DOHH2 (cell line): ENCODE measurements around the gene HYAL1.
"Not testable (repeated sequence)": the region's sequence is repeated elsewhere in the genome, so short reads cannot be mapped to it uniquely, and the experiment has no call there.

Source experiments
- H3F3A ChIP-seq: fragments of 200-600 bp; sonication (generic), shearing (Covaris generic); 2 replicates; pipeline ENCODE4 v1.6.0; 2016; ENCODE audit warnings: antibody characterized with exemption, mild to moderate bottlenecking; ENCODE audit not compliant: control insufficient read depth, insufficient read depth
- H3K27ac ChIP-seq: fragments of 200-600 bp; sonication (generic); 2 replicates; pipeline ENCODE4 v1.5.1; 2014; ENCODE audit warnings: low read depth, mild to moderate bottlenecking, low read length, moderate library complexity
- H3K27me3 ChIP-seq: fragments of 200-600 bp; sonication (generic); 2 replicates; pipeline ENCODE4 v1.6.1; 2014; ENCODE audit warnings: mild to moderate bottlenecking, low read length, mixed read lengths; ENCODE audit not compliant: control insufficient read depth
- H3K36me3 ChIP-seq: fragments of 200-600 bp; sonication (generic); 2 replicates; pipeline ENCODE4 v1.6.1; 2014; ENCODE audit warnings: mild to moderate bottlenecking, low read length, moderate library complexity, mixed read lengths; ENCODE audit not compliant: control insufficient read depth
- H3K4me1 ChIP-seq: fragments of 200-600 bp; sonication (generic); 2 replicates; pipeline ENCODE4 v1.6.1; 2014; ENCODE audit warnings: mild to moderate bottlenecking, low read length, mixed read lengths; ENCODE audit not compliant: control insufficient read depth
- H3K4me2 ChIP-seq: fragments of 200-600 bp; sonication (generic); 2 replicates; pipeline ENCODE4 v1.6.0; 2014; ENCODE audit warnings: mild to moderate bottlenecking, low read length, moderate library complexity
- H3K4me3 ChIP-seq: fragments of 200-600 bp; sonication (generic); 2 replicates; pipeline ENCODE4 v1.5.1; 2014; ENCODE audit warnings: mild to moderate bottlenecking, low read length, mixed read lengths
- H3K79me2 ChIP-seq: fragments of 200-600 bp; sonication (generic); 2 replicates; pipeline ENCODE4 v1.6.1; 2014; ENCODE audit warnings: mild to moderate bottlenecking, low read length, mixed read lengths; ENCODE audit not compliant: control insufficient read depth
- H3K9me2 ChIP-seq: fragments of 200-600 bp; sonication (generic); replicated peaks from 2 replicates; pipeline ENCODE4 v1.6.1; 2014; ENCODE audit warnings: mild to moderate bottlenecking, low read length, mixed read lengths; ENCODE audit not compliant: control insufficient read depth
- H3K9me3 ChIP-seq: fragments of 200-600 bp; sonication (generic); 2 replicates; pipeline ENCODE4 v1.6.1; 2014; ENCODE audit warnings: antibody characterized with exemption, low read length, mixed read lengths; ENCODE audit not compliant: control insufficient read depth, insufficient read depth
- H4K20me1 ChIP-seq: fragments of 200-600 bp; sonication (generic); 2 replicates; pipeline ENCODE4 v1.6.0; 2014; ENCODE audit warnings: low read depth, mild to moderate bottlenecking, antibody characterized with exemption, low read length, moderate library complexity; ENCODE audit not compliant: control insufficient read depth, insufficient read depth
- CTCF ChIP-seq: fragments of 200-600 bp; sonication (generic); IDR thresholded peaks from one replicate; pipeline ENCODE4 v1.5.1; 2014; ENCODE audit warnings: antibody characterized with exemption, mild to moderate bottlenecking, low read depth, low read length; ENCODE audit not compliant: poor library complexity, severe bottlenecking
- EZH2phosphoT487 ChIP-seq: fragments of 200-600 bp; sonication (generic); IDR thresholded peaks from 2 replicates; pipeline ENCODE4 v1.6.1; 2017; ENCODE audit warnings: borderline replicate concordance, mild to moderate bottlenecking, antibody characterized with exemption, low read length, moderate library complexity, mixed read lengths

The HYAL1 gene

GRCh38 chr3:50263478-50264382 is 39.6 kb downstream of the HYAL1 start:
- no peaks in the 10 kb centered on the region for H3F3A ChIP-seq
- TF ChIP-seq EZH2phosphoT487 (no peak), CTCF (no peak)
- peaks cover 27% of the 10 kb centered on the region for H3K27me3 ChIP-seq
- no peaks in the 10 kb centered on the region for H3K79me2 ChIP-seq
- no peaks in the 10 kb centered on the region for H3K9me2 ChIP-seq
- no peak overlapping the region for H3K4me3 ChIP-seq
- no peaks in the 10 kb centered on the region for H3K9me3 ChIP-seq
- H3K4me2 ChIP-seq, result no peak overlapping the region
- H3K4me1 ChIP-seq, result peaks cover 10% of the 10 kb centered on the region
- H4K20me1 ChIP-seq, result no peaks in the 10 kb centered on the region
- H3K27ac ChIP-seq, result no peak overlapping the region
- H3K36me3 ChIP-seq, result no peaks in the 10 kb centered on the region; the same call in 1 of the 2 replicates

- Histone ChIP-seq H3K4me1 (peaks cover 10% of the 10 kb centered on the region), H3F3A (no peaks in the 10 kb centered on the region), H3K9me2 (no peaks in the 10 kb centered on the region), H3K27me3 (peaks cover 17% of the 10 kb centered on the region), H3K4me3 (no peak overlapping the region), H4K20me1 (no peaks in the 10 kb centered on the region), H3K4me2 (no peak overlapping the region), H3K79me2 (no peaks in the 10 kb centered on the region), H3K27ac (no peak overlapping the region), H3K36me3 (peaks cover 3% of the 10 kb centered on the region; the same call in 1 of the 2 replicates), H3K9me3 (no peaks in the 10 kb centered on the region)
- TF ChIP-seq EZH2phosphoT487, result no peak
- TF ChIP-seq CTCF, result no peak
These were observed 40.6 kb downstream of the HYAL1 start for GRCh38 chr3:50262778-50263177.

- not testable (repeated sequence) for H3K79me2 ChIP-seq, H3K27ac ChIP-seq, H4K20me1 ChIP-seq, H3K4me3 ChIP-seq, H3F3A ChIP-seq, H3K9me3 ChIP-seq, H3K9me2 ChIP-seq, H3K36me3 ChIP-seq, H3K4me2 ChIP-seq
- Histone ChIP-seq H3K27me3 (peaks cover 12% of the 10 kb centered on the region), H3K4me1 (peaks cover 10% of the 10 kb centered on the region)
These were observed 41.2 kb downstream of the HYAL1 start for GRCh38 chr3:50262200-50262599.

GRCh38 chr3:50261505-50261904 is 41.9 kb downstream of the HYAL1 start:
- H3K9me2 ChIP-seq, result no peaks in the 10 kb centered on the region
- no peaks in the 10 kb centered on the region for H3K9me3 ChIP-seq
- no peaks in the 10 kb centered on the region for H3K79me2 ChIP-seq
- H3F3A ChIP-seq, result no peaks in the 10 kb centered on the region; the same call in 1 of the 2 replicates
- H4K20me1 ChIP-seq, result no peaks in the 10 kb centered on the region
- H3K27ac ChIP-seq, result no peak overlapping the region
- TF ChIP-seq EZH2phosphoT487 (no peak), CTCF (no peak)
- peaks cover 5% of the 10 kb centered on the region for H3K27me3 ChIP-seq
- peaks cover 15% of the 10 kb centered on the region for H3K36me3 ChIP-seq
- H3K4me2 ChIP-seq, result no peak overlapping the region
- H3K4me3 ChIP-seq, result no peak overlapping the region
- H3K4me1 ChIP-seq, result peaks cover 10% of the 10 kb centered on the region
